HepG2 (cell line): ENCODE measurements around the gene LYZL1. TPM values are rescaled to one million over a fixed set of nuclear protein-coding genes. Genes with fewer than 3 reads are reported as not detected.

Experiments
- GTF2F1 ChIP-seq: fragments of 150-350 bp; IDR thresholded peaks from 2 replicates; pipeline ENCODE4 v1.6.1; 2014; ENCODE audit warnings: low read length
- MBD4 ChIP-seq: IDR thresholded peaks from 2 replicates; pipeline ENCODE4 v1.6.1; 2012; ENCODE audit warnings: low read length, inconsistent platforms, borderline replicate concordance
- PCBP1 ChIP-seq: fragments of 200-400 bp; formaldehyde crosslinking; IDR thresholded peaks from 2 replicates; pipeline ENCODE4 v1.6.1; 2017; ENCODE audit warnings: mild to moderate bottlenecking, low read depth, low read length, borderline replicate concordance
- REST ChIP-seq, 2 experiments: IDR thresholded peaks; 2 replicates each; pipeline ENCODE4 v1.6.1; 2011 to 2012; ENCODE audit warnings: low read length in 2 of 2, borderline replicate concordance in 1 of 2, low read depth in 1 of 2, mild to moderate bottlenecking in 1 of 2, moderate library complexity in 1 of 2
- TFAP4 ChIP-seq: sonication (generic); IDR thresholded peaks from 2 replicates; pipeline ENCODE4 v1.6.1; 2016; ENCODE audit warnings: low read depth, borderline replicate concordance
- THYN1 ChIP-seq: sonication (generic); formaldehyde crosslinking; IDR thresholded peaks from 2 replicates; pipeline ENCODE4 v1.8.1; 2023; ENCODE audit warnings: low read depth, mild to moderate bottlenecking, moderate library complexity, missing genetic modification reagents, borderline replicate concordance
- ZNF143 ChIP-seq: sonication (generic); formaldehyde crosslinking; IDR thresholded peaks from 2 replicates; pipeline ENCODE4 v1.4.0; 2020; ENCODE audit warnings: missing genetic modification reagents
- ZNF318 ChIP-seq: sonication (generic); formaldehyde crosslinking; IDR thresholded peaks from 2 replicates; pipeline ENCODE4 v1.4.0; 2020; ENCODE audit warnings: mild to moderate bottlenecking, missing genetic modification reagents
- ZNF550 ChIP-seq: sonication (generic); formaldehyde crosslinking; IDR thresholded peaks from 2 replicates; pipeline ENCODE4 v1.4.0; 2020; ENCODE audit warnings: mild to moderate bottlenecking, missing genetic modification reagents, borderline replicate concordance
- ZNF577 ChIP-seq: sonication (generic); formaldehyde crosslinking; IDR thresholded peaks from 2 replicates; pipeline ENCODE4 v1.4.0; 2020; ENCODE audit warnings: mild to moderate bottlenecking, low read depth, missing genetic modification reagents, borderline replicate concordance
- ZNF740 ChIP-seq: sonication (generic); formaldehyde crosslinking; IDR thresholded peaks from 2 replicates; pipeline ENCODE4 v1.4.0; 2020; ENCODE audit warnings: missing genetic modification reagents
- polyA plus RNA-seq, 8 experiments: library from polyadenylated mRNA; depleted of rRNA in 3 of 8; stranded (reverse) in 7 of 8; unstranded in 1 of 8; fragments of >200 nt; fragmentation: Illumina TruSeq in 4 of 8; extraction: Trizol in 4 of 8; gene quantifications; 2 replicates each; pipeline versions ENCODE4 v1.2.1 to v1.2.3, GENCODE V29; 2011 to 2016; ENCODE audit warnings: low read depth in 4 of 8, missing spikeins in 1 of 8, mixed read lengths in 1 of 8; ENCODE audit not compliant: insufficient read depth in 1 of 8
- total RNA-seq, 5 experiments: library from RNA; depleted of rRNA; stranded (reverse); fragments of >200 nt; fragmentation: Illumina TruSeq; extraction: Trizol; gene quantifications; 2 replicates each; pipeline ENCODE4 v1.2.3, GENCODE V29; 2016; ENCODE audit warnings: low read depth in 1 of 5
- TF ChIP-seq, protein P1 (sequence below): sonication (generic); formaldehyde crosslinking; IDR thresholded peaks from 2 replicates; pipeline ENCODE4 v1.5.1; 2020; ENCODE audit warnings: mild to moderate bottlenecking, missing genetic modification reagents, borderline replicate concordance

LYZL1 gene
- total and polyA plus RNA-seq, 2 of the 13 experiments (the other 11 are each of a cell fraction or from before 2014, with no cell fraction given) = not detected

GRCh38 chr10:29326886-29327745, 38.2 kb downstream of the LYZL1 start (continued):
- TF ChIP-seq TFAP4 = peak; percentile 48; the same call in 1 of the 2 replicates
- TF ChIP-seq, protein P1, sequence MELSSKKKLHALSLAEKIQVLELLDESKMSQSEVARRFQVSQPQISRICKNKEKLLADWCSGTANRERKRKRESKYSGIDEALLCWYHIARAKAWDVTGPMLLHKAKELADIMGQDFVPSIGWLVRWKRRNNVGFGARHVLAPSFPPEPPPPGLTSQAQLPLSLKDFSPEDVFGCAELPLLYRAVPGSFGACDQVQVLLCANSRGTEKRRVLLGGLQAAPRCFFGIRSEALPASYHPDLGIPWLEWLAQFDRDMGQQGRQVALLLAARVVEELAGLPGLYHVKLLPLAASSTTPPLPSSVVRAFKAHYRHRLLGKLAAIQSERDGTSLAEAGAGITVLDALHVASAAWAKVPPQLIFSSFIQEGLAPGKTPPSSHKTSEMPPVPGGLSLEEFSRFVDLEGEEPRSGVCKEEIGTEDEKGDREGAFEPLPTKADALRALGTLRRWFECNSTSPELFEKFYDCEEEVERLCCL (CRISPR knock-in tag) = no peak
- TF ChIP-seq REST (IDR thresholded peaks at IDR 0.05; ENCODE audit: borderline replicate concordance in 1 of 2, low read depth in 1 of 2, low read length in 2 of 2) = 0 out of 4 replicates have a peak, but pooled peaks of 1 of the 2 experiments have one; percentile 40
- no peak for TF ChIP-seq ZNF577 (CRISPR knock-in tag)
- no peak; the same call in 1 of the 2 replicates for TF ChIP-seq ZNF143 (CRISPR knock-in tag)
- TF ChIP-seq ZNF318 (CRISPR knock-in tag) = no peak
- TF ChIP-seq ZNF740 (CRISPR knock-in tag) = no peak
- no peak for TF ChIP-seq ZNF550 (CRISPR knock-in tag)
- TF ChIP-seq PCBP1 = no peak
- no peak for TF ChIP-seq MBD4
- TF ChIP-seq GTF2F1 = no peak
- no peak for TF ChIP-seq THYN1
